Parathyroid adenoma (tissue), 2 donors: ENCODE results near the gene PIGS.

Source experiments
- H2AFZ ChIP-seq: fragments of 300-600 bp; sonication (generic); one replicate; pipeline ENCODE4 v1.7.0; 2017; ENCODE audit warnings: antibody characterized with exemption, mild to moderate bottlenecking
- H3K27ac ChIP-seq: fragments of 300-600 bp; sonication (generic); one replicate; pipeline ENCODE4 v1.7.0; 2017
- H3K27me3 ChIP-seq: fragments of 300-600 bp; sonication (generic); one replicate; pipeline ENCODE4 v1.7.0; 2017; ENCODE audit warnings: low read length; ENCODE audit not compliant: control insufficient read depth, insufficient read depth
- H3K36me3 ChIP-seq: fragments of 300-600 bp; sonication (generic); one replicate; pipeline ENCODE4 v1.7.0; 2017; ENCODE audit warnings: low read length; ENCODE audit not compliant: control insufficient read depth, insufficient read depth
- H3K4me1 ChIP-seq: fragments of 300-600 bp; sonication (generic); one replicate; pipeline ENCODE4 v1.7.0; 2017; ENCODE audit warnings: control low read depth
- H3K4me2 ChIP-seq: fragments of 300-600 bp; sonication (generic); one replicate; pipeline ENCODE4 v1.7.0; 2017; ENCODE audit warnings: low read length
- H3K4me3 ChIP-seq: fragments of 300-600 bp; sonication (generic); one replicate; pipeline ENCODE4 v1.7.0; 2017; ENCODE audit warnings: low read depth, low read length
- H3K79me2 ChIP-seq: fragments of 300-600 bp; sonication (generic); one replicate; pipeline ENCODE4 v1.7.0; 2017; ENCODE audit warnings: control low read depth
- H3K9ac ChIP-seq: fragments of 300-600 bp; sonication (generic); one replicate; pipeline ENCODE4 v1.7.0; 2017; ENCODE audit warnings: mild to moderate bottlenecking
- H3K9me3 ChIP-seq: fragments of 300-600 bp; sonication (generic); one replicate; pipeline ENCODE4 v1.7.0; 2017; ENCODE audit warnings: low read length; ENCODE audit not compliant: control insufficient read depth
- TF ChIP-seq, protein P1 (sequence below): fragments of 300-600 bp; sonication (generic); IDR thresholded peaks from one replicate; pipeline ENCODE4 v1.7.0; 2017; ENCODE audit warnings: antibody characterized with exemption, mild to moderate bottlenecking
- donor health status: primary hyperparathyroidism.

The PIGS gene

DNA sequence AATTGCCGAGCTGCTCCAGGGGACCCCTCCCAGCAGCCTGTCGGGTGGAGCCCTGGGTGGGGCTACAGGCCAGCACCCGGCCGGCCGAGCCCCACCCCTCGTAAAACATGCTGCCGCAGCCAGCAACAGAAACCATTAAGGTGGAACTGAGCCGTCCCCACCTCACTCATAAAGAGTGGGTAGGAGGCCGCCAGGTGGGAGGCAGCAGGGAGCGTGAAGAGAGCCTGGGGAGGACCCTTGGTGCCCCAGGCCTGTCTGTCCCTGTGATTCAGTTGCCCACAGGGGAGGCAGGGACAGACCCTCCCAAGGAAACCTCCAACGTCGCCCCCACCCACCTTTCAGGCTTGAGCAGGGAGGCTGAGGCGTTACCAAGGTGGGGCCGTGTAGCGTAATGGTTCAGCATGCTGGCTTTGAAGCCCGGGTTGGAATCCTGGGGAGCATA is 56.7 kb downstream of the PIGS start:
- Histone ChIP-seq H3K36me3 (no peaks in the 10 kb centered on the region), H3K9ac (no peak overlapping the region), H2AFZ (no peak overlapping the region), H3K27me3 (no peaks in the 10 kb centered on the region), H3K4me3 (no peak overlapping the region), H3K79me2 (no peaks in the 10 kb centered on the region), H3K4me1 (peaks cover under 1% of the 10 kb centered on the region), H3K4me2 (no peak overlapping the region), H3K9me3 (no peaks in the 10 kb centered on the region), H3K27ac (no peak overlapping the region)
- TF ChIP-seq, protein P1, sequence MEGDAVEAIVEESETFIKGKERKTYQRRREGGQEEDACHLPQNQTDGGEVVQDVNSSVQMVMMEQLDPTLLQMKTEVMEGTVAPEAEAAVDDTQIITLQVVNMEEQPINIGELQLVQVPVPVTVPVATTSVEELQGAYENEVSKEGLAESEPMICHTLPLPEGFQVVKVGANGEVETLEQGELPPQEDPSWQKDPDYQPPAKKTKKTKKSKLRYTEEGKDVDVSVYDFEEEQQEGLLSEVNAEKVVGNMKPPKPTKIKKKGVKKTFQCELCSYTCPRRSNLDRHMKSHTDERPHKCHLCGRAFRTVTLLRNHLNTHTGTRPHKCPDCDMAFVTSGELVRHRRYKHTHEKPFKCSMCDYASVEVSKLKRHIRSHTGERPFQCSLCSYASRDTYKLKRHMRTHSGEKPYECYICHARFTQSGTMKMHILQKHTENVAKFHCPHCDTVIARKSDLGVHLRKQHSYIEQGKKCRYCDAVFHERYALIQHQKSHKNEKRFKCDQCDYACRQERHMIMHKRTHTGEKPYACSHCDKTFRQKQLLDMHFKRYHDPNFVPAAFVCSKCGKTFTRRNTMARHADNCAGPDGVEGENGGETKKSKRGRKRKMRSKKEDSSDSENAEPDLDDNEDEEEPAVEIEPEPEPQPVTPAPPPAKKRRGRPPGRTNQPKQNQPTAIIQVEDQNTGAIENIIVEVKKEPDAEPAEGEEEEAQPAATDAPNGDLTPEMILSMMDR, result no peak

DNA sequence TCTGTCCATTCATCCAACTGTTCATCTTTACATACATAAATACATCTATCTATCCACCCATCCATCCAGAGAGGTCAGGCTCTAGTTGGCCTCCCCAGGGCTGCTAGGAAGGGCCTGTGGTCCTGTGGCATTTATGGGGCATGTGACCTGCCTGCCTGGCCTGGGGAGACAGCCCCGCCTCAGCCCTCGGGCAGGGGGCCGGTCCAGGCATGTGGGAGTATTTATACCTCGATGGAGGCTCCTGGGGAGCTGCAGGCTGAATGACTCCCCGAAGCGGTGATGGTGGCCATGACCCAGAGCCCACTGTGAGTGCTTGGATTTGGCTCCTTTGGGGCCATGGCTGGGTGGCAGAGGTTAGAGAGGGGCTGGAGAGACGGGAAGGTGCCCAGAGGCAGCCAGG is 57.8 kb downstream of the PIGS start:
- H3K4me2 ChIP-seq, result no peak overlapping the region
- no peak overlapping the region for H3K27ac ChIP-seq
- no peaks in the 10 kb centered on the region for H3K9me3 ChIP-seq
- H3K9ac ChIP-seq, result no peak overlapping the region
- no peaks in the 10 kb centered on the region for H3K79me2 ChIP-seq
- no peak overlapping the region for H2AFZ ChIP-seq
- TF ChIP-seq, protein P1, result no peak
- H3K36me3 ChIP-seq, result no peaks in the 10 kb centered on the region
- H3K27me3 ChIP-seq, result no peaks in the 10 kb centered on the region
- H3K4me1 ChIP-seq, result peaks cover 3% of the 10 kb centered on the region
- H3K4me3 ChIP-seq, result no peak overlapping the region

DNA sequence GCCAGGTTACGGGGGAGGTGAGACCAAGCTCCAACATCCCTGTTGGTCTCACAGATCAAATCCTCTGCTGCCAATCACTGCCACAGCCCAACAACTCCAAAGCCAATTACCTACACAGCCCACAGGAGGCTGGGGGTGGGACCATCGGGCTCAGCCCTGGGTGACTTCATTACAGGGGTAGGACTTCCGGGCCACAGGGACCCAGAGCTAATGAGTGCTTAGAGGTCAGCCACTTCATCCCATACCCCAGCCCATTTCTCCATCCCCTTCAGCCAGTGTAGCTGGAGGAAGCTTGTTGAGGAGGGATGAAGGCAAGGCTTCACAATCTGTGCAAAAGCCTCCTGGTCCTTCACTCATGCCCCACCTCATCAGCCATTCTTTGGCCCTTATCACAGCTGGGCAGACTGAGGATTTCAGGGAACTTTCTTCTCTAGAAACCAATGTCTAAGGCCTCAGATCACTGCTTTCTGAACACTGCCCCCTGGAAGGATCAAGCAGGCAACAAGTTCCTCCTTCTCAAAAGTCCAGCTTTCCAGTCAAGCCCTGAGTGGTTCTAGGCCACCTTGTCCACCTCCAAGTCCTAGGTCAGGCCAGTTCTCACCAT is 59.4 kb downstream of the PIGS start:
- no peaks in the 10 kb centered on the region for H3K9me3 ChIP-seq
- no peak overlapping the region for H2AFZ ChIP-seq
- H3K9ac ChIP-seq, result no peak overlapping the region
- H3K36me3 ChIP-seq, result no peaks in the 10 kb centered on the region
- H3K4me1 ChIP-seq, result peaks cover 3% of the 10 kb centered on the region
- H3K27me3 ChIP-seq, result no peaks in the 10 kb centered on the region
- TF ChIP-seq, protein P1, result no peak
- no peak overlapping the region for H3K4me3 ChIP-seq
- H3K79me2 ChIP-seq, result no peaks in the 10 kb centered on the region
- no peak overlapping the region for H3K27ac ChIP-seq
- H3K4me2 ChIP-seq, result no peak overlapping the region

DNA sequence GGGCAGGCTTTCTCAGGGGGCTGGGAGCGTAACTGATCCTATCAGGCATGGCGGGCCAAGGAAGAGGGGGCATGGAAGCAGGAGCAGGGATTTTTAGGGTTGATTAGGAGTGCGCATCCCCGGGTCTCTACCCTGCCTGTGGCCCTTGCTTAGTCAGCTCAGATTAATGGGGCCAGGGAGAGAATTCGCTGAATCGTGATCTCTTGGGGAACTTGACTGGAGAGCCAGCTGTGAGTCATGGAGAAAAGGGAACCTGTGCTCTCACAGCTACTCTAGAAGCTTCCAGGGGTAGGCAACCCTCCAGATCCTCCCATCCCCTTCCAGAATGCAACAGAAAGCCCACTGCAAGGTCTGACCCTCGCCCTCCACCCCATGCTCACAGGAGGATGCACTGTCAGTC is 61.5 kb downstream of the PIGS start:
- no peak overlapping the region for H3K9ac ChIP-seq
- H3K79me2 ChIP-seq, result no peaks in the 10 kb centered on the region
- H3K9me3 ChIP-seq, result no peaks in the 10 kb centered on the region
- H3K4me1 ChIP-seq, result peaks cover 3% of the 10 kb centered on the region
- TF ChIP-seq, protein P1, result no peak
- H3K27me3 ChIP-seq, result no peaks in the 10 kb centered on the region
- H2AFZ ChIP-seq, result no peak overlapping the region
- no peak overlapping the region for H3K4me2 ChIP-seq
- H3K36me3 ChIP-seq, result no peaks in the 10 kb centered on the region
- H3K4me3 ChIP-seq, result no peak overlapping the region
- H3K27ac ChIP-seq, result no peak overlapping the region

- H3K9ac ChIP-seq, result no peak overlapping the region
- H2AFZ ChIP-seq, result no peak overlapping the region
- H3K27me3 ChIP-seq, result no peaks in the 10 kb centered on the region
- H3K36me3 ChIP-seq, result no peaks in the 10 kb centered on the region
- no peak overlapping the region for H3K4me2 ChIP-seq
- TF ChIP-seq, protein P1, result no peak
- H3K9me3 ChIP-seq, result no peaks in the 10 kb centered on the region
- H3K27ac ChIP-seq, result no peak overlapping the region
- no peak overlapping the region for H3K4me3 ChIP-seq
- H3K79me2 ChIP-seq, result no peaks in the 10 kb centered on the region
- H3K4me1 ChIP-seq, result peaks cover 3% of the 10 kb centered on the region
Observed at GRCh38 chr17:28508211-28508724, 63.1 kb downstream of the PIGS start.
